HepG2 (cell line): Measurements from ENCODE around the gene CNN3. TPM values are rescaled to one million over a fixed set of nuclear protein-coding genes. Genes with fewer than 3 reads are reported as not detected.

Experiments used
- ATAC-seq: fragments of 200-7000 bp; cut with Tn5 transposase; 3 replicates; pipeline ENCODE4 v1.9.1; 2020; ENCODE audit warnings: mild to moderate bottlenecking, moderate library complexity
- BruUV-seq: library from RNA; stranded (reverse); fragments of 400-500 nt; replicated peaks from 2 replicates; lab custom pipeline; 2021; lab: Mats Ljungman, UMichigan
- CTCF ChIA-PET: fragments of 300-600 bp; formaldehyde crosslinking; extraction: SDS; loops from one replicate; lab custom pipeline; 2021; ENCODE audit warnings: low total read pairs, inconsistent platforms, low intra/inter-chr PET ratio; lab: Yijun Ruan, JAX
- POLR2A ChIA-PET: fragments of 350-600 bp; sonication (Branson Sonifier 250); formaldehyde crosslinking; loops from one replicate; lab custom pipeline; 2020; ENCODE audit warnings: antibody characterized with exemption, inconsistent platforms; lab: Yijun Ruan, JAX
- DNase-seq: peaks from one replicate; pipeline ENCODE4 v3.0.0-alpha.2; 2015; ENCODE audit warnings: low spot score
- FAIRE-seq: peaks from 3 replicates; lab custom pipeline; 2011; peaks lifted over from hg19 to GRCh38; lab: Jason Lieb, UNC
- H2AFZ ChIP-seq: one replicate; pipeline ENCODE4 v1.6.1; 2011; ENCODE audit warnings: low read length, inconsistent platforms
- H3K27ac ChIP-seq: fragments of 300-600 bp; 3 replicates; pipeline ENCODE4 v1.8.0; 2011; ENCODE audit warnings: mixed run types, mild to moderate bottlenecking, mixed read lengths, low read length, inconsistent platforms; ENCODE audit not compliant: insufficient read depth; ENCODE audit errors: extremely low read length
- H3K27me3 ChIP-seq, 2 experiments: fragments of 200-600 bp in 1 of 2; 2 replicates in 1 of 2; 3 replicates in 1 of 2; pipeline versions ENCODE4 v1.6.0 to v1.8.0; 2011; ENCODE audit warnings: low read length in 2 of 2, mild to moderate bottlenecking in 2 of 2, moderate library complexity in 2 of 2, inconsistent platforms in 1 of 2; ENCODE audit not compliant: insufficient read depth in 2 of 2, control insufficient read depth in 1 of 2
- H3K36me3 ChIP-seq, 2 experiments: fragments of 200-600 bp in 1 of 2; replicated peaks in 1 of 2; 2 replicates in 1 of 2; 3 replicates in 1 of 2; pipeline versions ENCODE4 v1.5.1 to v1.8.0; 2011; ENCODE audit warnings: low read length in 2 of 2, inconsistent platforms in 1 of 2; ENCODE audit not compliant: insufficient read depth in 2 of 2, control insufficient read depth in 1 of 2
- H3K4me1 ChIP-seq: 2 replicates; pipeline ENCODE4 v1.5.1; 2012; ENCODE audit warnings: low read length, inconsistent platforms; ENCODE audit not compliant: insufficient read depth
- H3K4me2 ChIP-seq: 2 replicates; pipeline ENCODE4 v1.6.0; 2011; ENCODE audit warnings: low read depth, low read length, inconsistent platforms
- H3K4me3 ChIP-seq, 3 experiments: fragments of 200-600 bp in 1 of 3; sonication (generic), shearing (Covaris generic) in 1 of 3; replicated peaks in 1 of 3; 2 replicates each; pipeline ENCODE4 v1.5.1; 2011 to 2016; ENCODE audit warnings: low read length in 3 of 3, inconsistent platforms in 2 of 3, low read depth in 2 of 3, mild to moderate bottlenecking in 2 of 3, control low read depth in 1 of 3, mixed read lengths in 1 of 3; ENCODE audit not compliant: insufficient read depth in 1 of 3
- H3K79me2 ChIP-seq: one replicate; pipeline ENCODE4 v1.6.1; 2011; ENCODE audit warnings: low read length, inconsistent platforms; ENCODE audit not compliant: insufficient read depth
- H3K9ac ChIP-seq: 2 replicates; pipeline ENCODE4 v1.6.0; 2011; ENCODE audit warnings: mild to moderate bottlenecking, low read depth, low read length, inconsistent platforms; ENCODE audit not compliant: insufficient read depth
- H3K9me3 ChIP-seq: 2 replicates; pipeline ENCODE4 v1.5.1; 2012; ENCODE audit warnings: mild to moderate bottlenecking, low read length
- H4K20me1 ChIP-seq: 2 replicates; pipeline ENCODE4 v1.6.0; 2011; ENCODE audit warnings: inconsistent platforms, mild to moderate bottlenecking, low read length, moderate library complexity; ENCODE audit not compliant: insufficient read depth
- AFF4 ChIP-seq: sonication (generic); formaldehyde crosslinking; IDR thresholded peaks from 2 replicates; pipeline ENCODE4 v1.4.0; 2020; ENCODE audit warnings: missing genetic modification reagents
- EED ChIP-seq: sonication (generic); formaldehyde crosslinking; IDR thresholded peaks from 2 replicates; pipeline ENCODE4 v1.5.0; 2020; ENCODE audit warnings: mild to moderate bottlenecking, missing genetic modification reagents
- HDAC6 ChIP-seq: fragments of 200-600 bp; sonication (generic); IDR thresholded peaks from 2 replicates; pipeline ENCODE4 v1.7.0; 2017; ENCODE audit warnings: mild to moderate bottlenecking, antibody characterized with exemption, low read length, low read depth
- MXD4 ChIP-seq: IDR thresholded peaks from 2 replicates; pipeline ENCODE4 v1.6.1; 2016; ENCODE audit warnings: mild to moderate bottlenecking, missing biosample characterization, missing genetic modification reagents
- NR3C1 ChIP-seq: sonication (generic); formaldehyde crosslinking; IDR thresholded peaks from 2 replicates; pipeline ENCODE4 v1.4.0; 2020; ENCODE audit warnings: missing genetic modification reagents
- SNRNP70 ChIP-seq: fragments of 200-400 bp; formaldehyde crosslinking; IDR thresholded peaks from 2 replicates; pipeline ENCODE4 v1.6.1; 2017; ENCODE audit warnings: mild to moderate bottlenecking, low read depth, low read length, moderate library complexity
- ZBTB46 ChIP-seq: sonication (generic); formaldehyde crosslinking; IDR thresholded peaks from 2 replicates; pipeline ENCODE4 v1.4.0; 2020; ENCODE audit warnings: mild to moderate bottlenecking, missing genetic modification reagents, borderline replicate concordance
- ZNF678 ChIP-seq: sonication (generic); formaldehyde crosslinking; IDR thresholded peaks from 2 replicates; pipeline ENCODE4 v1.4.0; 2020; ENCODE audit warnings: mild to moderate bottlenecking, missing genetic modification reagents
- ZNF710 ChIP-seq: sonication (generic); formaldehyde crosslinking; IDR thresholded peaks from 2 replicates; pipeline ENCODE4 v1.5.0; 2020; ENCODE audit warnings: mild to moderate bottlenecking, missing genetic modification reagents, borderline replicate concordance
- ZNF782 ChIP-seq: sonication (generic); formaldehyde crosslinking; IDR thresholded peaks from 2 replicates; pipeline ENCODE4 v1.4.0; 2020; ENCODE audit warnings: missing genetic modification reagents, mild to moderate bottlenecking, borderline replicate concordance
- ZSCAN25 ChIP-seq: sonication (generic); formaldehyde crosslinking; IDR thresholded peaks from 2 replicates; pipeline ENCODE4 v1.8.0; 2022; ENCODE audit warnings: mild to moderate bottlenecking, missing genetic modification reagents
- WGBS: methylation state at CpG from one replicate; pipeline ENCODE4 v1.1.6; 2017; ENCODE audit warnings: low lambda C conversion rate; 5-methylcytosine and 5-hydroxymethylcytosine counted together
- in situ Hi-C: cut with HindIII; loops from 2 replicates; pipeline ENCODE4 v1.10.0; 2017; ENCODE audit warnings: low pct_unique_long_range_greater_than_20kb; ENCODE audit not compliant: extremely low pct_ligation_motif_present
- intact Hi-C: fragments of 100-400 bp; cut with micrococcal nuclease; formaldehyde crosslinking; loops from one replicate; pipeline ENCODE4 v1.10.0; 2022; ENCODE audit not compliant: unreplicated experiment
- polyA plus RNA-seq, 8 experiments: library from polyadenylated mRNA; depleted of rRNA in 3 of 8; stranded (reverse) in 7 of 8; unstranded in 1 of 8; fragments of >200 nt; fragmentation: Illumina TruSeq in 4 of 8; extraction: Trizol in 4 of 8; gene quantifications; 2 replicates each; pipeline versions ENCODE4 v1.2.1 to v1.2.3, GENCODE V29; 2011 to 2016; ENCODE audit warnings: low read depth in 4 of 8, missing spikeins in 1 of 8, mixed read lengths in 1 of 8; ENCODE audit not compliant: insufficient read depth in 1 of 8
- total RNA-seq, 5 experiments: library from RNA; depleted of rRNA; stranded (reverse); fragments of >200 nt; fragmentation: Illumina TruSeq; extraction: Trizol; gene quantifications; 2 replicates each; pipeline ENCODE4 v1.2.3, GENCODE V29; 2016; ENCODE audit warnings: low read depth in 1 of 5
- TF ChIP-seq, protein P1 (sequence below): IDR thresholded peaks from 2 replicates; pipeline ENCODE4 v1.6.1; 2016; ENCODE audit warnings: control low read depth

CNN3 gene
- total and polyA plus RNA-seq, 2 of the 13 experiments (the other 11 are each of a cell fraction or from before 2014, with no cell fraction given) = 113 to 223 TPM

DNA sequence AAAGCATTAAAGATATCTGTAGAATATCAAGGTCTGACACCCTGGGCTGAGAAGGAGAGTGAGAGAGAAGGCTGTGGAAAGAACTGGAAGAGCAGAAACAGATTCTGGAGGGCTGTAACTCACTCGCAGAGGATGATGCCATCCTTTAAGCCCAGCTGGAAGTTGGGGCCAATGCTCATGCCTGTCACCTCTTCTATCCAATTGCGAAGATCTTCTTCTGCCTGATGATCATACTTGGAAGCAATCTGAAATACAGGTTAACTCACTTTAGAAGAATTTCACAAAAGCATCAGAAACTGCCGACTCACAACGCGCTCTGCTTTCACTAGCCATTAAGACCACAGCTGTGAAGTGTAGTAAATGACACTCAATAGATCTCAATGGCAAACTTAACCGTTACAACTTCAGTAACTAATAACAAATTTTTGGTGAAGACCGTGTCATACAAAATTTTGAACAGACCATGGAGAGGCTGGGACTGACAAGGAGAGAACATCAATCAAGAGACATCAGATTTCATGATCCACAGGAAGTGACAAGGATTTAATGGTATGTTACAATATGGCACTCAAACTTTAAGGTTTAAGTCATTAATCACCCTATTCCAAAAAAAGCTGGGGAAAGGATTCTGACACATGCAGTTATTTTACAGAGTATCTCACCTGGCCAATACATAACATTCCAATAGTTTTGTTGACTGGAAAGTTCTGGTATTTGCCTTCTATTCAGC, 23.5 kb downstream of the CNN3 start:
- DNase-seq = no peak
- ATAC-seq = no peak
- Histone ChIP-seq H3K9ac (no peak overlapping the region), H3K36me3 (peaks cover 11 to 56% of the 10 kb centered on the region in 2 experiments), H3K4me2 (no peak overlapping the region), H3K4me1 (peaks cover 7% of the 10 kb centered on the region), H3K27ac (no peak overlapping the region), H3K27me3 (no peaks in the 10 kb centered on the region), H4K20me1 (peaks cover 12% of the 10 kb centered on the region; the same call in 1 of the 2 replicates), H2AFZ (no peak overlapping the region), H3K9me3 (no peaks in the 10 kb centered on the region)
- ChIA-PET POLR2A (no interaction called here), CTCF (no interaction called here)
- 95% methylated on average over 7 of the region's 7 CpGs for WGBS
- FAIRE-seq = no peak
- TF ChIP-seq MXD4 (CRISPR knock-in tag) = no peak
- TF ChIP-seq AFF4 = no peak
- TF ChIP-seq ZNF782 (CRISPR knock-in tag) = no peak
- TF ChIP-seq NR3C1 (CRISPR knock-in tag) = no peak
- TF ChIP-seq, protein P1, sequence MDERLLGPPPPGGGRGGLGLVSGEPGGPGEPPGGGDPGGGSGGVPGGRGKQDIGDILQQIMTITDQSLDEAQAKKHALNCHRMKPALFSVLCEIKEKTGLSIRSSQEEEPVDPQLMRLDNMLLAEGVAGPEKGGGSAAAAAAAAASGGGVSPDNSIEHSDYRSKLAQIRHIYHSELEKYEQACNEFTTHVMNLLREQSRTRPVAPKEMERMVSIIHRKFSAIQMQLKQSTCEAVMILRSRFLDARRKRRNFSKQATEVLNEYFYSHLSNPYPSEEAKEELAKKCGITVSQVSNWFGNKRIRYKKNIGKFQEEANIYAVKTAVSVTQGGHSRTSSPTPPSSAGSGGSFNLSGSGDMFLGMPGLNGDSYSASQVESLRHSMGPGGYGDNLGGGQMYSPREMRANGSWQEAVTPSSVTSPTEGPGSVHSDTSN (CRISPR knock-in tag) = no peak
- TF ChIP-seq ZSCAN25 (CRISPR knock-in tag) = no peak
- no peak for TF ChIP-seq ZBTB46
- no peak for TF ChIP-seq EED (CRISPR knock-in tag)
- TF ChIP-seq SNRNP70 = no peak
- no peak for TF ChIP-seq ZNF710
- no peak for TF ChIP-seq ZNF678 (CRISPR knock-in tag)
- TF ChIP-seq HDAC6 = no peak
- TF ChIP-seq, all 625 proteins: peak for 0
- Histone ChIP-seq H3K79me2 (peaks cover 59% of the 10 kb centered on the region), H3K4me3 (no peak overlapping the region)
- in situ Hi-C loops (no loop called here), intact Hi-C loops (no loop called here)
- no TSS peak for BruUV-seq
